Kidney (tissue), 14 donors: Measurements from ENCODE around the gene GJA3. TPM values are rescaled to one million over a fixed set of nuclear protein-coding genes. Genes with fewer than 3 reads are reported as not detected.
A peak's percentile ranks its signal among the peaks of the same experiment; 100 is the strongest.

Experiments
- DNase-seq, 5 donors: peaks; one replicate each; pipeline ENCODE4 v3.0.0-alpha.2; 2013 to 2020
- FAIRE-seq: peaks from 2 replicates; lab custom pipeline; 2012; peaks lifted over from hg19 to GRCh38; lab: Jason Lieb, UNC
- H3K27ac ChIP-seq, 2 donors: one replicate each; pipeline ENCODE4 v1.7.0; 2013; ENCODE audit warnings: low read depth in 2 of 2, low read length in 2 of 2, inconsistent platforms in 1 of 2
- H3K27me3 ChIP-seq: one replicate; pipeline ENCODE4 v1.7.1; 2013; ENCODE audit warnings: low read length, inconsistent platforms; ENCODE audit not compliant: control insufficient read depth, insufficient read depth
- H3K36me3 ChIP-seq, 3 donors: one replicate each; pipeline versions ENCODE4 v1.7.0 to v1.7.1; 2013; ENCODE audit warnings: low read length in 3 of 3, control low read depth in 1 of 3, inconsistent platforms in 1 of 3; ENCODE audit not compliant: insufficient read depth in 3 of 3, control insufficient read depth in 2 of 3
- H3K4me1 ChIP-seq, 3 donors: one replicate each; pipeline versions ENCODE4 v1.7.0 to v1.7.1; 2013; ENCODE audit warnings: low read length in 3 of 3, inconsistent platforms in 1 of 3, low read depth in 1 of 3; ENCODE audit not compliant: control insufficient read depth in 2 of 3, insufficient read depth in 2 of 3
- H3K4me3 ChIP-seq, 3 donors: one replicate each; pipeline versions ENCODE4 v1.7.0 to v1.8.1; 2013; ENCODE audit warnings: low read length in 3 of 3, control low read depth in 1 of 3, inconsistent platforms in 1 of 3
- H3K9ac ChIP-seq, 3 donors: one replicate each; pipeline versions ENCODE4 v1.7.0 to v1.7.1; 2013; ENCODE audit warnings: low read length in 3 of 3, control low read depth in 1 of 3, inconsistent platforms in 1 of 3
- H3K9me3 ChIP-seq, 3 donors: one replicate each; pipeline versions ENCODE4 v1.7.0 to v1.7.1; 2013; ENCODE audit warnings: low read length in 3 of 3, control low read depth in 1 of 3, inconsistent platforms in 1 of 3; ENCODE audit not compliant: control insufficient read depth in 2 of 3, insufficient read depth in 1 of 3
- intact Hi-C: fragments of 100-400 bp; cut with DNase I; formaldehyde crosslinking; loops from one replicate; pipeline ENCODE4 v1.11.1; 2022
- polyA plus RNA-seq: library from polyadenylated mRNA; stranded (reverse); fragments of 350-450 nt; fragmentation: Illumina TruSeq; extraction: RNeasy Lipid Tissue Mini Kit (QIAGEN cat#74804); gene quantifications from one replicate; pipeline ENCODE4 v1.2.3, GENCODE V29; 2014; ENCODE audit warnings: low read depth, low replicate concordance; ENCODE audit not compliant: insufficient read depth
- total RNA-seq: library from RNA; stranded (reverse); fragmentation: NEBNext Ultra II Directional; extraction: Animal tissue kit (Norgen Biotek cat#: 25700); gene quantifications from one replicate; pipeline ENCODE4 v1.2.1, GENCODE V29; 2021
- TF ChIP-seq, protein P1 (sequence below): IDR thresholded peaks from 3 replicates; pipeline ENCODE4 v1.5.1; 2012; ENCODE audit warnings: mild to moderate bottlenecking, moderate library complexity, borderline replicate concordance; ENCODE audit not compliant: insufficient read depth; ENCODE audit errors: extremely low read depth
- donor health status: control.
- donor health status: control.
- donor health status: control.
- donor health status: control.
- donor health status: control.
- donor health status: DM: yes; HTN: yes; CAD: no.
- donor health status: Normal renal cell carcinoma (clear cell type).

Gene GJA3
- total and polyA plus RNA-seq, 2 donors from 2014 or later, result 0.16 to 1.1 TPM

DNA sequence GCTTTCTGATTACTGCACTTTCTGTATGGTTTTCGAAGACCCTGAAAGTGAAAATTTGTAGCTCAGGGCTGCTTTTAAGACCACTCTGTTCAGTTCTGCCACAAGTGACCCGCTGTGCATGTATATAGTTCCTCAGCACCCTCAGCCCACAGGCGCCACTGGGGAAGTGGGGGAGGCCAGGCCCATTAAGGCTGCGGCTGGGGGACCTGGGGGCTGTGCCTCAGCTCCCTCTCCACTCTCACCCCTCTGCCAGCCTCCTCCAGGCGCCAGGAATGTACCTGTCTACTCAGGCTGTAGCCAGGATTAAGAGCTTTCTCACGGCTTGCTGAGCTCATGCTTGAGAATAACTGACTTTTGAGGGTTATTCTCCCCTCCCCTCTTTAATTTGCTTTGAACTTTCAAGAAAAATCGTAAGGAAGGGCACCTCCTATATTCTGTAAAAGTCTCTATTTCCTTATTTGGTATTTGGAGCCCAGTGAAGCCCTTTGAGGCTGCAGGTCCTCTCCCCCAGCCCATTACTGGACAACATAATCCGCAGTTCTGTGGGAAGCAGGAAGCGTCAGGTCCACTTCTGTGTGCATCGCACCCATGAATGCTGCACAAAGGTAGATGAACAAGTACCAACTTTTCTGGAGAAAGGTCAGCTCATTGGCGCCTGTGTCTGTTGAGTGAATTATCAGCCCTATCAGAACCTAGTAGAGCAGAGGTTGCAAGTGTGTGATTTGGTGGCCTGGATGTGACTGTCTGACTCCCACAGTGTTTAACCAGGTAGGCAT lies 29.6 kb downstream of the GJA3 start:
- TF ChIP-seq, protein P1, sequence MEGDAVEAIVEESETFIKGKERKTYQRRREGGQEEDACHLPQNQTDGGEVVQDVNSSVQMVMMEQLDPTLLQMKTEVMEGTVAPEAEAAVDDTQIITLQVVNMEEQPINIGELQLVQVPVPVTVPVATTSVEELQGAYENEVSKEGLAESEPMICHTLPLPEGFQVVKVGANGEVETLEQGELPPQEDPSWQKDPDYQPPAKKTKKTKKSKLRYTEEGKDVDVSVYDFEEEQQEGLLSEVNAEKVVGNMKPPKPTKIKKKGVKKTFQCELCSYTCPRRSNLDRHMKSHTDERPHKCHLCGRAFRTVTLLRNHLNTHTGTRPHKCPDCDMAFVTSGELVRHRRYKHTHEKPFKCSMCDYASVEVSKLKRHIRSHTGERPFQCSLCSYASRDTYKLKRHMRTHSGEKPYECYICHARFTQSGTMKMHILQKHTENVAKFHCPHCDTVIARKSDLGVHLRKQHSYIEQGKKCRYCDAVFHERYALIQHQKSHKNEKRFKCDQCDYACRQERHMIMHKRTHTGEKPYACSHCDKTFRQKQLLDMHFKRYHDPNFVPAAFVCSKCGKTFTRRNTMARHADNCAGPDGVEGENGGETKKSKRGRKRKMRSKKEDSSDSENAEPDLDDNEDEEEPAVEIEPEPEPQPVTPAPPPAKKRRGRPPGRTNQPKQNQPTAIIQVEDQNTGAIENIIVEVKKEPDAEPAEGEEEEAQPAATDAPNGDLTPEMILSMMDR, result no peak
- H3K27me3 ChIP-seq, result peaks cover 5% of the 10 kb centered on the region
- no peaks in the 10 kb centered on the region for H3K9me3 ChIP-seq
- no peak overlapping the region for H3K27ac ChIP-seq
- H3K36me3 ChIP-seq, result no peaks in the 10 kb centered on the region
- no peak overlapping the region for H3K9ac ChIP-seq
- FAIRE-seq, result no peak
- intact Hi-C loops, result no loop called here
- peaks cover 0 to 4% (median 0%) of the 10 kb centered on the region in 3 donors for H3K4me1 ChIP-seq
- peak in 4 of 5 donors; percentile 35 to 67 (median 54) for DNase-seq
- H3K4me3 ChIP-seq, result no peak overlapping the region

DNA sequence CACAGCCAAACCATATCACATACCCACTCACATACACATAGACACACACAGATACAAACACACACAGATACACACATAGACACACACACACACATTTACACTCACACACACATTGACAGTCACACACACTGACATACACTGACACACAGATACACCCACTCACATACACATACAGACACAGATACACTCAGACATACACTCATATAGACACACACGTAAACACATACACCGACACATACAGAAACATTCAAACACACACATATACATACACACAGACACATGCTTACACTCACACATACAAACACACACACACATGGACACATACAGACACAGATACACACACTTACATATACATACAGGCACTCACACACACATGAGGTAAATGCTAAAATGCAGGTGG lies 30.2 kb downstream of the GJA3 start:
- Histone ChIP-seq H3K27ac (no peak overlapping the region), H3K9me3 (no peaks in the 10 kb centered on the region), H3K27me3 (peaks cover 5% of the 10 kb centered on the region), H3K4me1 (peaks cover 0 to 4% (median 0%) of the 10 kb centered on the region in 3 donors), H3K9ac (no peak overlapping the region), H3K36me3 (no peaks in the 10 kb centered on the region), H3K4me3 (no peak overlapping the region)
- DNase-seq, result no peak
- no peak for FAIRE-seq
- intact Hi-C loops, result no loop called here
- TF ChIP-seq, protein P1, result no peak

DNA sequence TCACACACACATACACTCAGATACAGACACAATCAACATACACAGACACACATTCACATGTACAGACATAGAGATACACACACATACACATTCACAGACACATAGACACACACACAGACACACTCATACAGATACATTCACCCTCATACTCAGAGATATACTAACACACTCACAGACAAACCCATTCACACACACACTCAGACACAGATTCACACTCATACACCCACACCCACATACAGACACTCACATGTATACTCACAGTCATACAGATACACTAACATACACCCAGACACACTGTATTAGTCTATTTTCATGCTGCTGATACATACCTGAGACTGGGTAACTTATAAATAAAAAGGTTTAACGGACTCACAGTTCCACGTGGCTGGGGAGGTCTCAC lies 30.8 kb downstream of the GJA3 start:
- Histone ChIP-seq H3K36me3 (no peaks in the 10 kb centered on the region), H3K4me3 (no peak overlapping the region), H3K27ac (no peak overlapping the region), H3K9ac (no peak overlapping the region), H3K4me1 (peaks cover 0 to 4% (median 0%) of the 10 kb centered on the region in 3 donors), H3K9me3 (no peaks in the 10 kb centered on the region), H3K27me3 (peaks cover 5% of the 10 kb centered on the region)
- no peak for FAIRE-seq
- intact Hi-C loops, result no loop called here
- no peak for DNase-seq
- TF ChIP-seq, protein P1, result no peak
